Measurements from ENCODE around the gene HOATZ. TPM values are rescaled to one million over a fixed set of nuclear protein-coding genes. Genes with fewer than 3 reads are reported as not detected.

HOATZ gene
- total RNA-seq, 1 donor from 2014 or later = not detected

DNA sequence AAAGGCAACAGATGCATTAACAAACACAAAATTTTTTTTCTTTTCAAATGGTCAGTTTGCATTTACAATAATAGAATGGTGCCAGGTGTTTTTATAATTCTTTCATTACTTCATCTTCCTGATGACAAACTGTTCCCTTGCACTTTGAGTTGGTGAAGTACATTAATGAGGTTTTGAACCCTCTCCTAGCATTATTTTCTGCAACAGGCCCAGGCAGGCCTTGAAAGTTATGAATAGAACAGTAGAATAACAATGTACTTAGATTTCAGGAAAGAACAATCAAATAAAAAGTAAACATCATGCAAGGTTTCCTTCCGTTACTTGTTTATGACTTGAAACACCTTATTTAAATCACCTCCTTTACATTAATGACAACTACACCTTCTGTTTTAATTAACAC is 12.0 kb upstream of the HOATZ start:
- no peak overlapping the region for H3K27ac Mint-ChIP-seq (ENCODE audit: unreplicated experiment)
- DNase-seq = no peak
- H3K27me3 Mint-ChIP-seq (ENCODE audit: unreplicated experiment) = no peaks in the 10 kb centered on the region
- no peak overlapping the region for H3K4me3 Mint-ChIP-seq (ENCODE audit: unreplicated experiment)
- no peaks in the 10 kb centered on the region for H3K4me1 Mint-ChIP-seq (ENCODE audit: low read depth, unreplicated experiment)
- no peaks in the 10 kb centered on the region for H3K9me3 Mint-ChIP-seq (ENCODE audit: unreplicated experiment)
- H3K36me3 Mint-ChIP-seq (ENCODE audit: unreplicated experiment) = no peaks in the 10 kb centered on the region
- TF ChIP-seq, protein P1, sequence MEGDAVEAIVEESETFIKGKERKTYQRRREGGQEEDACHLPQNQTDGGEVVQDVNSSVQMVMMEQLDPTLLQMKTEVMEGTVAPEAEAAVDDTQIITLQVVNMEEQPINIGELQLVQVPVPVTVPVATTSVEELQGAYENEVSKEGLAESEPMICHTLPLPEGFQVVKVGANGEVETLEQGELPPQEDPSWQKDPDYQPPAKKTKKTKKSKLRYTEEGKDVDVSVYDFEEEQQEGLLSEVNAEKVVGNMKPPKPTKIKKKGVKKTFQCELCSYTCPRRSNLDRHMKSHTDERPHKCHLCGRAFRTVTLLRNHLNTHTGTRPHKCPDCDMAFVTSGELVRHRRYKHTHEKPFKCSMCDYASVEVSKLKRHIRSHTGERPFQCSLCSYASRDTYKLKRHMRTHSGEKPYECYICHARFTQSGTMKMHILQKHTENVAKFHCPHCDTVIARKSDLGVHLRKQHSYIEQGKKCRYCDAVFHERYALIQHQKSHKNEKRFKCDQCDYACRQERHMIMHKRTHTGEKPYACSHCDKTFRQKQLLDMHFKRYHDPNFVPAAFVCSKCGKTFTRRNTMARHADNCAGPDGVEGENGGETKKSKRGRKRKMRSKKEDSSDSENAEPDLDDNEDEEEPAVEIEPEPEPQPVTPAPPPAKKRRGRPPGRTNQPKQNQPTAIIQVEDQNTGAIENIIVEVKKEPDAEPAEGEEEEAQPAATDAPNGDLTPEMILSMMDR (IDR thresholded peaks at IDR 0.05; ENCODE audit: partially characterized antibody, unreplicated experiment) = no peak

DNA sequence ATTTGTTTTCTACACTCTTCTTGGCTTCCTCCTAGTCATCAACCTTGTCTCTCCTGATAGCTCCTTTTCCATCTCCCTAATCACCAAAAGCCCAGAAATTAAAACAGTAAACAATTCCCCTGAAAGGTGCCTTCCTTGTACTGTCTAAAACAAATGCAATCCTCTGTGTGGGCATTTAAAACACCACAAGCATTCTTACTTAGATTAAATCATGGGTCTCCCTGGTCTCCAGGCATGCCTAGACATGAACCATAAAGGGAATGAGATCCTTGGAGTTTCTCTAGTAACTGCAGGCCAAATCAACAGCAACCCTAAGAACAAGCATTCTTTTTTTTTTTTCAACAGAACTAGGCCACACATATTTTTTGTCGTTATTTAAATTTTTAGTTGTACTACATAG is 4.3 kb upstream of the HOATZ start:
- Mint-ChIP-seq H3K27me3 (ENCODE audit: unreplicated experiment) (peaks cover 5% of the 10 kb centered on the region), H3K9me3 (ENCODE audit: unreplicated experiment) (no peaks in the 10 kb centered on the region), H3K4me1 (ENCODE audit: low read depth, unreplicated experiment) (no peaks in the 10 kb centered on the region), H3K4me3 (ENCODE audit: unreplicated experiment) (no peak overlapping the region), H3K27ac (ENCODE audit: unreplicated experiment) (no peak overlapping the region), H3K36me3 (ENCODE audit: unreplicated experiment) (no peaks in the 10 kb centered on the region)
- DNase-seq = no peak
- TF ChIP-seq, protein P1 (IDR thresholded peaks at IDR 0.05; ENCODE audit: partially characterized antibody, unreplicated experiment) = no peak

DNA sequence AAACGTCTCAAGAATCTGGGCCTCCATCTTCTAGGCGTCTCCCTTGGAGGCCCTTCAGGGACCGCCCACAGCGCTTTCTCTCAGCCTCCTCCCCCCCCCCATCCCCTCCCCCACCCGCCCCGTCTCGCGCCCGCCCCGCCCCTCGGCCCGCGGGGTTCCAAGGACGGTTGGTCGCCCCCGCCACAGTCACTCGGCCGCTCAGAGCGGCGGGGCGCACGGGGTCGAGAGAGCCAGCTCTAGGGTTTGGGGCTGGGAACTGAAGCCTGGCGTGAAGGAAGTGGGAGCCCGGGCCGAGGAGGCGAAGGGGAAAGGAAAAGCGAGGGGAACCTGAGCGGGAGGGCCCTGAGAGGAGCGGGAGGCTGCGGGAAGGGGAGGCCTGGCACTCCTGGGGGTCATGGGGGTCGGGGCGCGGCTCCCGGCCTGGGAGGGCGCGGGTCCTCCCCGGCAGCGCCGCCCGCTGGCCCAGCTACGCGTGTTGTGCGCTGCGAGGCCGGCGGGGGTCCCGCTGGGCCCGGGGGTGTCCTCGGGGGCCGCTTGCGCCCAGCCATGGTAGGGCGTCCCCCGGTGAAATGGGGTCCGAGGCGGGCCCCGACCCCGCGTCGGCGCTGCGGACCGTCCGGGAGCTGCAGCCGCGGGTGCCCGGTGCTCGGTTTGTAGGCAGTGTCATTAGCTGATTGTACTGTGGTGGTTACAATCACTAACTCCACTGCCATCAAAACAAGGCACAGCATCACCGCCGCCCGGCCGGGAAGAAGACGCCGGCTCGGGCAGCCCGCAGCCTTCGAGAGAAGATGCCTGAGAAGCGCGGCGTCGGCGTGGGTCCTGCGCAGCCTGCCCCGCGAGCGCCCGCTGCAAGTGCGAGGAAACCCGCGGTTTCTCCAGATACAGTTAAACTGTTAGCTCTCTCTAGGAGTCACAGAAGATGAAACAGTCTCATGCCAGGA is 2.0 kb upstream of the HOATZ start, which contains the start of gene BTG4:
Gene BTG4, minus strand, starts transcription at position 91 of the 944 bp plus-strand sequence. CDS start 13,610 bp downstream, outside the sequence.
- peaks cover 5% of the 10 kb centered on the region for H3K27me3 Mint-ChIP-seq (ENCODE audit: unreplicated experiment)

DNA sequence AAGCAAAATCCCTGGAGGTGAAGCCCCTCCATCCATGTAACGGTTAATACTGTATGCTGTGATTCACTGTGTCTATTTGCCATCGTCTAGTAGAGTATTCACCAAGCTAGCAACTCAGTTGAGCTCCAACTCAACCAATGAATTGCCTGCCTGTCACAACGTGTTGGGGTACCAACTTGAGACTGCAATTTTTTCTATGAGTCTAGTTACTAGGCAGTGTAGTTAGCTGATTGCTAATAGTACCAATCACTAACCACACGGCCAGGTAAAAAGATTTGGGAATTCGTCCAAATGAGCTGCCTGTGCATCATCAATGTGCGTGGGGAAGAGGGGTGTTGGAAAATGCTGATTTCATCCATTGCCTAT is 1.4 kb upstream of the HOATZ start:
- Mint-ChIP-seq H3K27ac (ENCODE audit: unreplicated experiment) (peak overlapping the region; percentile 59), H3K36me3 (ENCODE audit: unreplicated experiment) (no peaks in the 10 kb centered on the region), H3K4me3 (ENCODE audit: unreplicated experiment) (peak overlapping the region; percentile 65), H3K9me3 (ENCODE audit: unreplicated experiment) (no peaks in the 10 kb centered on the region), H3K4me1 (ENCODE audit: low read depth, unreplicated experiment) (no peaks in the 10 kb centered on the region), H3K27me3 (ENCODE audit: unreplicated experiment) (peaks cover 5% of the 10 kb centered on the region)
- TF ChIP-seq, protein P1 (IDR thresholded peaks at IDR 0.05; ENCODE audit: partially characterized antibody, unreplicated experiment) = no peak
- DNase-seq = no peak

More for the DNA sequence above, 2.0 kb upstream of the HOATZ start, which contains the start of gene BTG4:
- Mint-ChIP-seq H3K9me3 (ENCODE audit: unreplicated experiment) (no peaks in the 10 kb centered on the region), H3K4me3 (ENCODE audit: unreplicated experiment) (peak within 1 kb of the TSS; percentile 88), H3K36me3 (ENCODE audit: unreplicated experiment) (no peaks in the 10 kb centered on the region), H3K27ac (ENCODE audit: unreplicated experiment) (no peak within 1 kb of the TSS), H3K4me1 (ENCODE audit: low read depth, unreplicated experiment) (no peaks in the 10 kb centered on the region)
- TF ChIP-seq, protein P1 (IDR thresholded peaks at IDR 0.05; ENCODE audit: partially characterized antibody, unreplicated experiment) = no peak
- DNase-seq = peak; percentile 65

DNA sequence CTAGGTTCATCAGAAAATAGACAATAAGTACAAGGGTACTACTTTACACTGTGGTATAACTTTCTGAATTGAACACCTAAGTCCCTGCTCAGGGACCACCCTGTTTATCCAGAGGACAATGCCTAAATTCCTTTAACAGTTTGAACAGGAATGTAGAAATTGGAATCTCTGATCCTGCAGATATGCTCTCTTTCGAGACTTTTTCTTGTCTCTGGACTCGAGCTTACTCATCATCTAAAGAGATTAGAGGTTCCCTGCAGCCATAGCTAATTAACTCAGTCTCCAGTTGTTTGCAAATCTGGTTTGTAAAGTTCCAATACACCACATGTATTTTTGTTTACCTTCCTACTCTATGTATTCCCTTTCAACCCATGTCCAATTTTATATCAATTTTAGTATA is 1.0 kb downstream of the HOATZ start:
- DNase-seq = no peak
- Mint-ChIP-seq H3K27ac (ENCODE audit: unreplicated experiment) (no peak overlapping the region), H3K4me3 (ENCODE audit: unreplicated experiment) (peak overlapping the region; percentile 20), H3K36me3 (ENCODE audit: unreplicated experiment) (no peaks in the 10 kb centered on the region), H3K9me3 (ENCODE audit: unreplicated experiment) (no peaks in the 10 kb centered on the region), H3K4me1 (ENCODE audit: low read depth, unreplicated experiment) (no peaks in the 10 kb centered on the region), H3K27me3 (ENCODE audit: unreplicated experiment) (peaks cover 5% of the 10 kb centered on the region)
- TF ChIP-seq, protein P1 (IDR thresholded peaks at IDR 0.05; ENCODE audit: partially characterized antibody, unreplicated experiment) = no peak
